ENCODE results near the gene CPLX3. TPM values are rescaled to one million over a fixed set of nuclear protein-coding genes. Genes with fewer than 3 reads are reported as not detected.
A peak's percentile ranks its signal among the peaks of the same experiment; 100 is the strongest.

CPLX3 gene
- total RNA-seq, 1 experiment from 2014 or later: not detected

DNA sequence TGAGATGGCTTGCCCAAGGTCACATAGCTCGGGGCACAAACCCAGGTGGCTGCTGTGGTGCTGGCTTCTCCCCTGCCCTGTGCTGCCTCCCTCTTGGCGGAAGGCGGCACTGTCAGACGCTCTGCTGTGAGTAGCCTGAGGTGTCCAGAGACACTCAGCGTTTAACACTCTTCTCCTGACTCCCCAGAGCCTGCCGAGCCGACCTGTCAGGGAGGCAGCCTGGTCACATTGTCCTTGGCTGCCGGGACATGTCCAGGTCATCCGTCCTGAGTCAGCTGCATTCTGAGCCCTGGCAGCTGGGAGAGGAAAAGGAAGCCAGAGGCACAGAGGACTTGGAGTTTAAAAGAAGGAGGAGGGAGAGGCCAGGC is 9.1 kb upstream of the CPLX3 start:
- Histone ChIP-seq H3K23me2 (ENCODE audit: insufficient read length, low read depth, low read length, poor library complexity, severe bottlenecking) (no peaks in the 10 kb centered on the region), H2BK15ac (ENCODE audit: low read depth, low read length) (no peak overlapping the region), H3K27ac (ENCODE audit: insufficient read length, low read depth, low read length) (no peak overlapping the region), H3K79me2 (ENCODE audit: insufficient read depth, low read length) (no peaks in the 10 kb centered on the region), H3K4ac (ENCODE audit: low read depth, low read length) (no peak overlapping the region), H4K20me1 (ENCODE audit: control insufficient read depth, insufficient read depth, insufficient read length) (no peaks in the 10 kb centered on the region), H2AFZ (ENCODE audit: low read length) (no peak overlapping the region), H4K8ac (replicated peaks; ENCODE audit: insufficient read length, low read depth, low read length) (no peak overlapping the region), H2BK20ac (ENCODE audit: low read depth, low read length, poor library complexity, severe bottlenecking) (no peak overlapping the region), H3K79me1 (ENCODE audit: insufficient read depth, low read depth, low read length, poor library complexity, severe bottlenecking) (no peaks in the 10 kb centered on the region), H3K9me3 (ENCODE audit: control insufficient read depth, low read depth, low read length) (no peaks in the 10 kb centered on the region), H3T11ph (ENCODE audit: low read length) (no peak overlapping the region), H3K14ac (ENCODE audit: insufficient read depth, low read length) (no peak overlapping the region), H2BK12ac (ENCODE audit: insufficient read length, low read depth, low read length) (no peak overlapping the region), H4K5ac (ENCODE audit: insufficient read length, low read depth, low read length) (no peak overlapping the region), H3K18ac (ENCODE audit: insufficient read length, low read depth, low read length) (no peak overlapping the region), H2AK5ac (ENCODE audit: insufficient read length, low read length) (no peak overlapping the region), H3K23ac (ENCODE audit: insufficient read length, low read depth, low read length) (no peak overlapping the region), H3K4me1 (ENCODE audit: insufficient read depth, low read length) (no peaks in the 10 kb centered on the region), H4K91ac (ENCODE audit: insufficient read length, low read depth, low read length) (no peak overlapping the region), H3K4me2 (ENCODE audit: insufficient read depth, insufficient read length, low read length) (no peak overlapping the region), H3K9ac (ENCODE audit: extremely low read depth, insufficient read length, low read length) (no peak overlapping the region), H3K27me3 (ENCODE audit: insufficient read depth, low read length) (no peaks in the 10 kb centered on the region), H2BK5ac (ENCODE audit: insufficient read length, low read length) (no peak overlapping the region), H2BK120ac (ENCODE audit: low read depth, low read length, poor library complexity, severe bottlenecking) (no peak overlapping the region), H3K56ac (ENCODE audit: insufficient read length, low read depth, low read length) (no peak overlapping the region)
- Mint-ChIP-seq H3K36me3 (ENCODE audit: insufficient read depth in 1 of 3, low read depth in 3 of 3) (no peaks in the 10 kb centered on the region), H3K9me3 (no peaks in the 10 kb centered on the region; a peak in 1 of 5 replicates), H3K4me1 (peaks cover 17 to 38% of the 10 kb centered on the region in 2 experiments), H3K27ac (peak overlapping the region in 2 of 3 experiments; percentile 61 to 76; a peak in 1 of 7 replicates), H3K27me3 (ENCODE audit: low read depth) (peaks cover 13% of the 10 kb centered on the region), H3K4me3 (no peak overlapping the region)
- no CpG with 5 or more reads among the region's 9 CpGs for WGBS (ENCODE audit: extremely low coverage, insufficient read length, low lambda C conversion rate)
- TF ChIP-seq, protein P1, sequence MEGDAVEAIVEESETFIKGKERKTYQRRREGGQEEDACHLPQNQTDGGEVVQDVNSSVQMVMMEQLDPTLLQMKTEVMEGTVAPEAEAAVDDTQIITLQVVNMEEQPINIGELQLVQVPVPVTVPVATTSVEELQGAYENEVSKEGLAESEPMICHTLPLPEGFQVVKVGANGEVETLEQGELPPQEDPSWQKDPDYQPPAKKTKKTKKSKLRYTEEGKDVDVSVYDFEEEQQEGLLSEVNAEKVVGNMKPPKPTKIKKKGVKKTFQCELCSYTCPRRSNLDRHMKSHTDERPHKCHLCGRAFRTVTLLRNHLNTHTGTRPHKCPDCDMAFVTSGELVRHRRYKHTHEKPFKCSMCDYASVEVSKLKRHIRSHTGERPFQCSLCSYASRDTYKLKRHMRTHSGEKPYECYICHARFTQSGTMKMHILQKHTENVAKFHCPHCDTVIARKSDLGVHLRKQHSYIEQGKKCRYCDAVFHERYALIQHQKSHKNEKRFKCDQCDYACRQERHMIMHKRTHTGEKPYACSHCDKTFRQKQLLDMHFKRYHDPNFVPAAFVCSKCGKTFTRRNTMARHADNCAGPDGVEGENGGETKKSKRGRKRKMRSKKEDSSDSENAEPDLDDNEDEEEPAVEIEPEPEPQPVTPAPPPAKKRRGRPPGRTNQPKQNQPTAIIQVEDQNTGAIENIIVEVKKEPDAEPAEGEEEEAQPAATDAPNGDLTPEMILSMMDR (conservative IDR thresholded peaks at IDR 0.05): peak; percentile 38
- DNase-seq: peak; percentile 67

Measured in H9 (cell line).